Thymus (tissue), 11 donors: ENCODE data around the gene IGF2R. TPM values are rescaled to one million over a fixed set of nuclear protein-coding genes. Genes with fewer than 3 reads are reported as not detected.
"Not testable (repeated sequence)": the region's sequence is repeated elsewhere in the genome, so short reads cannot be mapped to it uniquely, and the experiment has no call there.

ENCODE experiments used
- DNase-seq, 9 donors: peaks; one replicate each; pipeline ENCODE4 v3.0.0-alpha.2; 2013; ENCODE audit warnings: low spot score in 9 of 9, low read depth in 6 of 9, missing footprints in 1 of 9
- H3K27ac ChIP-seq, 2 donors: one replicate each; pipeline ENCODE4 v1.5.1; 2013; ENCODE audit warnings: control low read depth in 1 of 2, low read depth in 1 of 2, low read length in 1 of 2, mild to moderate bottlenecking in 1 of 2, moderate library complexity in 1 of 2
- H3K27me3 ChIP-seq, 2 donors: one replicate each; pipeline ENCODE4 v1.5.1; 2013; ENCODE audit warnings: low read length in 1 of 2; ENCODE audit not compliant: control insufficient read depth in 2 of 2, insufficient read depth in 1 of 2
- H3K36me3 ChIP-seq, 2 donors: one replicate each; pipeline ENCODE4 v1.5.1; 2013; ENCODE audit warnings: low read length in 1 of 2, mild to moderate bottlenecking in 1 of 2, moderate library complexity in 1 of 2; ENCODE audit not compliant: control insufficient read depth in 2 of 2, insufficient read depth in 2 of 2
- H3K4me1 ChIP-seq, 2 donors: one replicate each; pipeline ENCODE4 v1.5.1; 2013; ENCODE audit warnings: low read length in 2 of 2; ENCODE audit not compliant: control insufficient read depth in 2 of 2, insufficient read depth in 2 of 2
- H3K4me3 ChIP-seq, 2 donors: one replicate each; pipeline ENCODE4 v1.5.1; 2013; ENCODE audit warnings: low read length in 2 of 2, control low read depth in 1 of 2, mild to moderate bottlenecking in 1 of 2
- H3K9me3 ChIP-seq, 2 donors: one replicate each; pipeline ENCODE4 v1.5.1; 2013; ENCODE audit warnings: low read length in 1 of 2, mild to moderate bottlenecking in 1 of 2; ENCODE audit not compliant: control insufficient read depth in 2 of 2, insufficient read depth in 1 of 2
- WGBS: extraction: QIAGEN DNeasy Blood & Tissue Kit; methylation state at CpG from one replicate; pipeline ENCODE4 v1.1.7; 2013; 5-methylcytosine and 5-hydroxymethylcytosine counted together
- polyA plus RNA-seq: library from polyadenylated mRNA; stranded (reverse); fragments of 200-250 nt; gene quantifications from one replicate; pipeline ENCODE4 v1.2.3, GENCODE V29; 2013
- total RNA-seq: library from RNA; stranded (reverse); fragments of 120-200 nt; gene quantifications from one replicate; pipeline ENCODE4 v1.2.4, GENCODE V29; 2013
- donor health status: healthy.

Gene IGF2R
- total and polyA plus RNA-seq, 2 donors: 16.3 to 16.6 TPM

DNA sequence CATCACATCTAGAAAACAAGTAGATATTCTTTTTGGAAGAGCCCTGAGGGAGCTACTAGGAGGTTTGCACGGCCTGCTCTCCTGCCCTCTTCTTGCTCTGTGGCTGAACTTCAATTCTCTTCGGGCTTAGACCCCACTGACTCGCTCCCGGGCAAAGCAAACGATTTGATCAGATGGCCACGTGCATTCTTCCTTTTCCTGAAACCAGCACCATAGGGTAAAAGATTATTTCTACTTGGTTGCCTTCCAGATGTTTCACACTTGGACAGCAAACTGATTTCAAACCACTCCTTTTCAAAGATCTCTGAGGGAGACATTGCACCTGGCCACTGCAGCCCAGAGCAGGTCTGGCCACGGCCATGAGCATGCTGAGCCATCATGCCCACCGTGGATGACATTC is 152.7 kb downstream of the IGF2R start, which contains the start of gene SLC22A1:
TSS of gene SLC22A1 (plus strand) at position 258 of the 400 bp plus-strand sequence. CDS start at position 379, 121 bp downstream.
- Histone ChIP-seq H3K36me3 (peaks cover 3 to 5% of the 10 kb centered on the region in 2 donors), H3K27me3 (no peaks in the 10 kb centered on the region), H3K4me3 (no peak within 1 kb of the TSS), H3K27ac (no peak within 1 kb of the TSS), H3K4me1 (no peaks in the 10 kb centered on the region), H3K9me3 (peaks cover 2 to 22% of the 10 kb centered on the region in 2 donors)
- no peak for DNase-seq
- 97% methylated on average over 8 of the region's 8 CpGs for WGBS

DNA sequence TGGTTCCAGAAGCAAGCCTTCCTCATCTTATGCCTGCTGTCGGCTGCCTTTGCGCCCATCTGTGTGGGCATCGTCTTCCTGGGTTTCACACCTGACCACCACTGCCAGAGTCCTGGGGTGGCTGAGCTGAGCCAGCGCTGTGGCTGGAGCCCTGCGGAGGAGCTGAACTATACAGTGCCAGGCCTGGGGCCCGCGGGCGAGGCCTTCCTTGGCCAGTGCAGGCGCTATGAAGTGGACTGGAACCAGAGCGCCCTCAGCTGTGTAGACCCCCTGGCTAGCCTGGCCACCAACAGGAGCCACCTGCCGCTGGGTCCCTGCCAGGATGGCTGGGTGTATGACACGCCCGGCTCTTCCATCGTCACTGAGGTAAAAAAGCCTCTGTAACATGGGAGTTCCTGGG is 153.1 kb downstream of the IGF2R start:
- Histone ChIP-seq H3K4me1 (no peaks in the 10 kb centered on the region), H3K27me3 (no peaks in the 10 kb centered on the region), H3K36me3 (peaks cover 3 to 5% of the 10 kb centered on the region in 2 donors), H3K4me3 (no peak overlapping the region), H3K9me3 (peaks cover 2 to 19% of the 10 kb centered on the region in 2 donors), H3K27ac (no peak overlapping the region)
- DNase-seq: no peak
- WGBS: 98% methylated on average over 14 of the region's 14 CpGs

DNA sequence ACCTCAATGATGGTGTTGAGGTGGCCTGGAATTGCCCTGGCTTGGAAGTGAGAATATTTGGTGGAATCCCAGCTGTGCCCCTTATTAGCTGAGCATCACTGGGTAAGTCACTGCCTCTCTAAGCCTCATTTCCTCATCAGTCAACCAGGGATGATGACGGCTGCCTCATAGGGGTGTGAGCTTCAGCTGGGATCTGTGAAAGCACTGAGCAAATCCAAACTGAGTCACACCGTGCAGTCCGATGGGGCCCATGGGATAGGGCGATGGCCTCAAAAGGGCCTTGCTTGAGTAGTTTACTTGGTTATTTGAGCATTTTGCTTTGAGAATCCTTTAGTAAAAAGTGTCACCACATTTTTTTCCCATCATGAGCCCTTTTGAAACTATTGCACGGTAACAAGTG is 153.9 kb downstream of the IGF2R start:
- DNase-seq: no peak
- no peaks in the 10 kb centered on the region for H3K4me1 ChIP-seq
- H3K4me3 ChIP-seq: no peak overlapping the region
- peaks cover 0 to 11% of the 10 kb centered on the region in 2 donors for H3K9me3 ChIP-seq
- no peak overlapping the region for H3K27ac ChIP-seq
- H3K27me3 ChIP-seq: no peaks in the 10 kb centered on the region
- 84% methylated on average over 5 of the region's 5 CpGs for WGBS
- peaks cover 0 to under 1% of the 10 kb centered on the region in 2 donors for H3K36me3 ChIP-seq

DNA sequence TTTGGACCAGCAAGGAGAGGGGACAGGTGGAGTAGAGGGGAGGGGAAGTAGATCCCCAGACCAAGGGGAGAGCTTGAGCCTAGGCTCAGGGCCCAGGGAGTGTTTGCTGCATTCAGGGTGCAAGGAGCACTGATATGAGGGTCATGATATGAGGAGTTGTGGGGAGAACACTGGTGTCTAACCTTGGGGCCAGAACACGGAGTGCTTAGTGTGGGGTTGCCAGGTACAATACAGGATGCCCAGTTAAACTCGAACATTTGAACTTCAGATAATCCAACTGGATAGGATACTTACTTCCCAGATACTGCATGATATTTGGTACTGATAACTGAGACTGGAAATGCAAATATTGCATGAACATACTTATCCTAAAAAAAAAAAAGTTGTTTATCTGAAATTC is 155.1 kb downstream of the IGF2R start:
- no peaks in the 10 kb centered on the region for H3K27me3 ChIP-seq
- DNase-seq: no peak

DNA sequence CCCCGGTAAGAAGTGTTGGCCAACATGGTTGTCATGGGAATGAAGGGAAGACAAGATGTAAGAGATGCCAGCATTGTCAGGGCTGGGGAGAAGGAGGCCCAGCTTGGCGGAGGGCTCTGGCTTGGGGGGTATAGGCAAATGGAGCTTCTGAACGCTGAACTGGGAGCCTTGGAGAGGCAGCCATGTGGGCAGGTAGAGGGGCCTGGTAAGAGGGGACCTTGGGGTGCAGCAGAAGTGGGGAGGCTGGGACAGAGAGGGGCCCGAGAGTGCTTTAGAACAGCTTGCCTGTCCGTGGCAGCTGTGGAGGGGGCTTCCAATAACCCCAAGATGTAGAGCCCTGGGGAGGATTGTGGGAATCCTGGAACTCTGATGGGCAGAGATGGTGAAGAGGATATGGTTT is 155.7 kb downstream of the IGF2R start:
- Histone ChIP-seq H3K9me3 (no peaks in the 10 kb centered on the region), H3K27ac (no peak overlapping the region), H3K36me3 (no peaks in the 10 kb centered on the region), H3K27me3 (no peaks in the 10 kb centered on the region), H3K4me1 (no peaks in the 10 kb centered on the region), H3K4me3 (no peak overlapping the region)
- 94% methylated on average over 5 of the region's 5 CpGs for WGBS
- no peak for DNase-seq

More for the DNA sequence above, 155.1 kb downstream of the IGF2R start:
- Histone ChIP-seq H3K4me3 (no peak overlapping the region), H3K36me3 (no peaks in the 10 kb centered on the region), H3K4me1 (no peaks in the 10 kb centered on the region), H3K9me3 (no peaks in the 10 kb centered on the region), H3K27ac (no peak overlapping the region)
- WGBS: 96% methylated on average over 2 of the region's 2 CpGs

DNA sequence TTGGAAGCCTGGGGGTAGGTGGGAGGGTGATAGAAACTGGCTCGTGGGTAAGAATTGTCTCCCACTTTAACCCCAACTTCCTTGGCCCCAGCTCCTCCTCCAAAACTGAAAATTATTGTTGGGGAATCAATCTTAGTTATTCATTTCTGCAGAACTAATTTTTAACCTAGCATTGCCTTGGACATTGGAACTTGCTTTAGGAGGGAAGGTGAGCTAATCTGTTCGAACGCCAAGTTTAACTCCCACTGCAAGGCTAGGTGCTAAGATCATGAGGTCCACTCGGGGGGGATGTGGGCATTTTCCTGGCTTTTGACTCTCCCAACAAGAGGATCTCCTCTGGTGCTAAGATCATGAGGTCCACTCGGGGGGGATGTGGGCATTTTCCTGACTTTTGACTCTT is 156.2 kb downstream of the IGF2R start:
- H3K27me3 ChIP-seq, H3K27ac ChIP-seq, H3K36me3 ChIP-seq, H3K4me1 ChIP-seq, H3K4me3 ChIP-seq, H3K9me3 ChIP-seq, DNase-seq: not testable (repeated sequence)
- whole genome bisulfite sequencing: 93% methylated on average over 5 of the region's 5 CpGs

DNA sequence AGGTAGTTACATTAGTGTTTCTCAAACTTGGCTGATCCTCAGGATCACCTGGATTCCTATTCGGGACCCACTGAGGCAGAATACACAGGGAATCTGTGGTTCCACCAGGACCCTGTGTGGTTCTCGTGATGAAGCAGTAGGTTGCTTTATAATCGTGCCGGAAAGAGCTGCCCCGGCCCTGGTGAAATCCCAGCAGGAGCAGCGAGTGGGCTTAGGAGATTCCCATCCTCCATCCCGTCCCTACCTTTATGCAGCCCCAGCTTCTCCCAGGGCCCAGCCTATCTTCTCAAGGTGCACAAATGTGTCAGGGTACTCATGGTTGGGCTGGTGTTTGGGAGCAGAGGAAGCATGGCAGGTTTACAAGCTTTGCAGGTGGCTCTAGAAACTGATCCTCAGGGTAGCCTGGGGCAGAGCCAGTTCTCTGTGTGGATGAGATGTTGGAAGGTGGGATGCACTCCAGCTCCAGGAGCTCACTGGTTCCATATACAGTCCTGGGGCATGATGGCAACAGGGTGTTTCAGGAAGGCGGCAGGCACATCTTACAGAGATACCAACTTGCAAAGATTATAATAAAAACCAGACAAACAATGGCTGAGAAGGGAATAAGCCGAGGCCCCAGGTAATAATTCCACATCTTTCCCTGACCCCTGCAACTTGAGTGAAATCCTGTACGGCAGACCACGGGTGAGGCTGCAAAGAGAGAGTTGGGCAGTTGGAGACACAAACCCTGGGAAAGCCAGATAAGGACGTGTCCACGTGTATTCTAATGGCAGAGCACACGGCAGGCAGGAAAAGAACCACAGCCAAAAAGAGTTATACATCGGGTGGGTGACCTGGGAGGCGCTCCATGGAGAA is 158.6 kb downstream of the IGF2R start:
- H3K36me3 ChIP-seq: no peaks in the 10 kb centered on the region
- WGBS: 96% methylated on average over 16 of the region's 16 CpGs
- H3K4me1 ChIP-seq: no peaks in the 10 kb centered on the region
- no peak overlapping the region for H3K4me3 ChIP-seq
- H3K9me3 ChIP-seq: no peaks in the 10 kb centered on the region
- H3K27ac ChIP-seq: no peak overlapping the region
- DNase-seq: no peak
- H3K27me3 ChIP-seq: no peaks in the 10 kb centered on the region

DNA sequence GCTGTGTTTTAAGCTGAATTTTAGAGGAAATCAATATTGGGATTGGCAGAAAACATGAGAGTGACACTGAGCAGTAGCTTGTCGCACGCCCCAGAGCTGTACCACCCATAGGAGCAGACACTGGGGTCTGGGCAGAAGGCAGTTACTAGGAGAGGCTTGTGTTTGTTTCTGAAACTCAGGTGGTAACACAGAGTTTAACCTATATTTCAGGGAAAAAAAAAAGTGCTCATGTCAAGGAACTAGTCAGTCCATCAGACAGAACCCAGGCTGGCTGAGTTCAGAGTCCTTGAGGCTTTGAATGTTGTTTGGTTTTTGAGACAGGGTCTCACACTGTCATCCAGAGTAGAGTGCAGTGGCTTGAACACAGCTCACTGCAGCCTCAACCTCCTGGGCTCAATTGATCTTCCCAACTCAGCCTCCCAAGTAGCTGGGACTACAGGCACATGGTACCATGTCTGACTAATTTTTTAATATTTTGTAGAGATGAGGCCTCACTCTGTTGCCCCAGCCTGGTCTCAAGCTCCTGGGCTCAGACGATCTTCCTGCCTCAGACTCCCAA is 159.3 kb downstream of the IGF2R start:
- 96% methylated on average over 3 of the region's 3 CpGs for WGBS
- Histone ChIP-seq H3K4me1 (no peaks in the 10 kb centered on the region), H3K36me3 (no peaks in the 10 kb centered on the region), H3K4me3 (no peak overlapping the region), H3K27ac (no peak overlapping the region), H3K9me3 (no peaks in the 10 kb centered on the region), H3K27me3 (no peaks in the 10 kb centered on the region)
- DNase-seq: no peak

DNA sequence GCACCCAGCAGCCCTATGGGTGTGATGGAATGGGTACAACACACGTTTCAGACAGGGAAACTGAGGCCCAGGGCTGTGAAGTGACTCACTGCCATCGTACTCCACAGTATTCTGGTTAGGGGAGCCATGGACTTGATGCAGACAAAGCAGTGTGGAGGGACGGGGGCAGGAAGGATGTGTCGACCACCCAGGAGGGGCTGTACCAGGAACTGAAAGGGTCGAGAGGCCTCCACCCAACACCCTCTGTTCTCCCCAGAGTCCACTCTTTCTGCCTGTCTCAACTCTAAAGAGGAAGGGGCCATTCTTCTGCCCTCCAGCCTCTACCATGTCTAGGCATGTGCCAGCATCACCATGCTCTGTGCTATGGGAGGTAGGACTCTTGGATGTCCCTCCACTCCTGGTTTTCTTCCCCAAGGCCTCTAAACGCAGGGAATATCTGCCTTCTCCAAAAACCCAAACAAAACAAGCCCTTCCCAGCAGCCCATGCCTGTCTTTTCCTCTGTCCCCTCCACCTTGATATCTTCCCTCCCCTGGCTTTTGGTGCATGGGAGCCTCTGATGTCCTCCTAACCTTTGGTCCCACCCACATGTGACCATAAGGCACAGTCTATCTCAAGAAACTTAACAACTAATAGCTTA is 160.1 kb downstream of the IGF2R start:
- Histone ChIP-seq H3K4me3 (no peak overlapping the region), H3K9me3 (no peaks in the 10 kb centered on the region), H3K27ac (no peak overlapping the region), H3K27me3 (no peaks in the 10 kb centered on the region), H3K36me3 (no peaks in the 10 kb centered on the region), H3K4me1 (no peaks in the 10 kb centered on the region)
- 86% methylated on average over 6 of the region's 6 CpGs for WGBS
- DNase-seq: no peak
